ENCODE results near the gene PATL2. TPM values are rescaled to one million over a fixed set of nuclear protein-coding genes. Genes with fewer than 3 reads are reported as not detected.

The PATL2 gene
- total and polyA plus RNA-seq, 2 donors (not counting 3 experiments of a cell fraction or from before 2014, with no cell fraction given): 0.18 TPM; not detected in 1

GRCh38 chr15:44663410-44664308, 47.5 kb downstream of the PATL2 start, which contains the start of gene SPG11:
TSS of gene SPG11 (minus strand) at chr15:44663662. CDS start at chr15:44663647, 15 bp downstream.
- Histone ChIP-seq H2AFZ (ENCODE audit: low read depth, low read length) (peak within 1 kb of the TSS; percentile 79), H3K27ac (ENCODE audit: insufficient read depth, low read depth, low read length) (peak within 1 kb of the TSS; percentile 73)
- BruUV-seq (replicated peaks): TSS peak; percentile 63

More at GRCh38 chr15:44663410-44664308, 47.5 kb downstream of the PATL2 start, which contains the start of gene SPG11:
- Histone ChIP-seq H3K9me1 (replicated peaks; ENCODE audit: control insufficient read depth, extremely low read depth, insufficient read depth, low read length) (no peaks in the 10 kb centered on the region), H3K9me3 (replicated peaks; ENCODE audit: control insufficient read depth, insufficient read depth, low read length) (no peaks in the 10 kb centered on the region), H3K4me2 (ENCODE audit: insufficient read depth, low read length) (peak within 1 kb of the TSS; percentile 98), H3K79me2 (ENCODE audit: control insufficient read depth, insufficient read depth, low read length) (peaks cover 4% of the 10 kb centered on the region), H3K36me3 (ENCODE audit: control insufficient read depth in 2 of 2, extremely low read depth in 1 of 2, insufficient read depth in 2 of 2, low read length in 2 of 2) (no peaks in the 10 kb centered on the region), H3K4me1 (ENCODE audit: control insufficient read depth, extremely low read depth, insufficient read depth, low read length) (peaks cover 9% of the 10 kb centered on the region), H3K27me3 (ENCODE audit: control insufficient read depth in 2 of 2, insufficient read depth in 2 of 2, low read length in 2 of 2) (peaks cover 0 to 1% of the 10 kb centered on the region in 2 experiments), H4K20me1 (replicated peaks; ENCODE audit: control insufficient read depth, extremely low read depth, insufficient read depth, low read length) (no peaks in the 10 kb centered on the region), H3K4me3 (replicated peaks in 1 of 3; ENCODE audit: insufficient read depth in 1 of 3, low read depth in 1 of 3, low read length in 3 of 3) (peak within 1 kb of the TSS; percentile 76 to 95 (median 86)), H3K9ac (replicated peaks; ENCODE audit: extremely low read depth, insufficient read depth, low read length) (peak within 1 kb of the TSS; percentile 86)
- ChIA-PET CTCF (interaction anchor here (0.6 to 3.3 kb wide), 24 partner anchors 9 to 455 kb away, joined by 3 to 83 read pairs (median 6); partner anchors contain the start of genes B2M, PATL2 and TRIM69), POLR2A (interaction anchor here (1.0 to 2.3 kb wide), 6 partner anchors 9 to 74 kb away, joined by 4 to 22 read pairs (median 6); partner anchors contain the start of genes B2M and PATL2)
- dilution Hi-C loops (cut with MboI; ENCODE audit: extremely low pct_ligation_motif_present, low sequenced_read_pairs) (no loop called here), intact Hi-C loops (cut with micrococcal nuclease) (loop anchor here (1.0 to 10.0 kb wide), 7 partner anchors 48 to 374 kb away; partner anchors contain the start of genes B2M and PATL2)
- DNase-seq (ENCODE audit: low read depth, low spot score) (peak; percentile 99), FAIRE-seq (peak; percentile 94)
- TF ChIP-seq FOS (IDR thresholded peaks at IDR 0.05; ENCODE audit: borderline replicate concordance, insufficient read depth, low read length) (no peak), CTCF (IDR thresholded peaks at IDR 0.05; ENCODE audit: extremely low read depth in 1 of 2, insufficient read depth in 1 of 2, low read depth in 1 of 2, low read length in 2 of 2) (peak; percentile 86 to 92), POLR2A (IDR thresholded peaks at IDR 0.05; ENCODE audit: low read depth, low read length) (peak; percentile 97), POLR2AphosphoS5 (IDR thresholded peaks at IDR 0.05; ENCODE audit: insufficient read depth, low read depth, low read length) (peak; percentile 98), MYC (IDR thresholded peaks at IDR 0.05; ENCODE audit: low read depth, low read length) (no peak), MAX (IDR thresholded peaks at IDR 0.05; ENCODE audit: insufficient read depth, insufficient read length) (peak; percentile 67)
